K562 (cell line): ENCODE data around the gene EWSR1. TPM values are rescaled to one million over a fixed set of nuclear protein-coding genes. Genes with fewer than 3 reads are reported as not detected.

Experiments
- MYNN ChIP-seq, 2 experiments: sonication (generic); formaldehyde crosslinking in 1 of 2; IDR thresholded peaks; 2 replicates each; pipeline versions ENCODE4 v1.5.0 to v1.6.1; 2016 to 2020; ENCODE audit warnings: antibody characterized with exemption in 1 of 2, missing genetic modification reagents in 1 of 2
- RNF2 ChIP-seq: sonication (generic); IDR thresholded peaks from 2 replicates; pipeline ENCODE4 v1.6.1; 2016
- RNF219 ChIP-seq: fragments of 250-450 bp; sonication (Bioruptor Pico); IDR thresholded peaks from 2 replicates; pipeline ENCODE4 v1.5.0; 2022; ENCODE audit warnings: mild to moderate bottlenecking
- SREBF1 ChIP-seq: fragments of 150-350 bp; IDR thresholded peaks from 2 replicates; pipeline ENCODE4 v1.6.1; 2014; ENCODE audit warnings: antibody characterized with exemption, low read depth, low read length, borderline replicate concordance
- ZKSCAN1 ChIP-seq: fragments of 150-350 bp; IDR thresholded peaks from 2 replicates; pipeline ENCODE4 v1.6.1; 2016; ENCODE audit warnings: low read depth, low read length
- polyA plus RNA-seq, 8 experiments: library from polyadenylated mRNA; depleted of rRNA in 4 of 8; stranded (reverse) in 5 of 8; unstranded in 3 of 8; fragments of >200 nt; fragmentation: Nextera tagmentation in 2 of 8; fragmentation: Illumina TruSeq in 1 of 8; extraction: Ambion mirVana in 2 of 8; extraction: Trizol in 1 of 8; gene quantifications; 2 replicates each; pipeline versions ENCODE4 v1.2.1 to v1.2.3, GENCODE V29; 2011 to 2014; ENCODE audit warnings: inconsistent platforms in 1 of 8, missing spikeins in 1 of 8
- total RNA-seq, 7 experiments: library from RNA; depleted of rRNA in 6 of 7; stranded (reverse); fragments of >200 nt in 6 of 7; fragmentation: Illumina TruSeq in 2 of 7; extraction: Trizol in 2 of 7; gene quantifications; 2 replicates each; pipeline versions ENCODE4 v1.2.1 to v1.2.3, GENCODE V29; 2011 to 2021; ENCODE audit warnings: low replicate concordance in 1 of 7
- TF ChIP-seq, protein P1 (sequence below): fragments of 450-650 bp; formaldehyde crosslinking; conservative IDR thresholded peaks from 2 replicates; pipeline ENCODE4 v1.4.0; 2022; ENCODE audit warnings: mild to moderate bottlenecking, missing genetic modification characterization

Gene EWSR1
- total and polyA plus RNA-seq, 9 of the 15 experiments (the other 6 are each of a cell fraction or from before 2014, with no cell fraction given) = 83.3 to 450 (median 239) TPM

DNA sequence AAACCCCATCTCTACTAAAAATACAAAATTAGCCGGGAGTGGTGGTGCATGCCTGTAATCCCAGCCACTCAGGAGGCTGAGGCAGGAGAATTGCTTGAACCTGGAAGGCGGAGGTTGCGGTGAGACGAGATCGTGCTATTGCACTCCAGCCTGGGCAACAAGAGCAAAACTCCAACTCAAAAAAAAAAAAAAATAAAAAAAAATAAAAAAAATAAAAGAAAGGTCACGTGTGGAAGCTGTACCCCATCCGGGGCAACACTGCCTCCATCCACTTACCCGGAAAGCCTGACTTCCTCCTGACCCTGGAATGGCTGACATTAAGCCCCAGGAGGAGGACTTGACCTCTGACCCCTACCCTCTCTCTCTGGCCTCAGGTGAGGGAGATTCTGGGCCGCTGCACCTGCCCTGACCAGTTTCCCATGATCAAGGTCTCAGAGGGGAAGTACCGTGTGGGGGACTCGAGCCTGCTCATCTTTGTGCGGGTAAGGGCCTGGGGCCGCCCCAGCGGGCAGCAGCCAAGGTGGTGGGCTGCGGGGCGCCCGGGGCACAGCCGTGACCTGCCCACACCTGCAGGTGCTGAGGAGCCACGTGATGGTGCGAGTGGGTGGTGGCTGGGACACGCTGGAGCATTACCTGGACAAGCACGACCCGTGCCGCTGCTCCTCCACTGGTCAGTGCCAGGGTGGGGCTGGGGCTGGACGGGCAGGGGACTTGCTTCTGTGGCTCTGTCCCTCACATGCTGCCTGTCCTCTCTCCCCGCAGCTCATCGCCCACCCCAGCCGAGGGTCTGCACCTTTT is 42.2 kb downstream of the EWSR1 start (continued):
- TF ChIP-seq RNF219 (CRISPR knock-in tag) = no peak
- no peak for TF ChIP-seq SREBF1
- TF ChIP-seq ZKSCAN1 = no peak
- no peak for TF ChIP-seq MYNN (IDR thresholded peaks at IDR 0.05)
- TF ChIP-seq MYNN (CRISPR knock-in tag; IDR thresholded peaks at IDR 0.05) = no peak
- TF ChIP-seq, protein P1, sequence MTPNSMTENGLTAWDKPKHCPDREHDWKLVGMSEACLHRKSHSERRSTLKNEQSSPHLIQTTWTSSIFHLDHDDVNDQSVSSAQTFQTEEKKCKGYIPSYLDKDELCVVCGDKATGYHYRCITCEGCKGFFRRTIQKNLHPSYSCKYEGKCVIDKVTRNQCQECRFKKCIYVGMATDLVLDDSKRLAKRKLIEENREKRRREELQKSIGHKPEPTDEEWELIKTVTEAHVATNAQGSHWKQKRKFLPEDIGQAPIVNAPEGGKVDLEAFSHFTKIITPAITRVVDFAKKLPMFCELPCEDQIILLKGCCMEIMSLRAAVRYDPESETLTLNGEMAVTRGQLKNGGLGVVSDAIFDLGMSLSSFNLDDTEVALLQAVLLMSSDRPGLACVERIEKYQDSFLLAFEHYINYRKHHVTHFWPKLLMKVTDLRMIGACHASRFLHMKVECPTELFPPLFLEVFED = no peak
- TF ChIP-seq RNF2 = no peak
